H9 (cell line): ENCODE data around the gene TTC7B. TPM values are rescaled to one million over a fixed set of nuclear protein-coding genes. Genes with fewer than 3 reads are reported as not detected.
A peak's percentile ranks its signal among the peaks of the same experiment; 100 is the strongest.

Experiments used
- DNase-seq: peaks from one replicate; pipeline ENCODE4 v3.0.0-alpha.2; 2017
- H2AFZ ChIP-seq: one replicate; pipeline ENCODE4 v1.6.1; 2013; ENCODE audit warnings: mild to moderate bottlenecking, low read length, control low read depth, moderate library complexity
- H2AK5ac ChIP-seq: 2 replicates; pipeline ENCODE4 v1.6.1; 2013; ENCODE audit warnings: low read length, control low read depth, mixed read lengths; ENCODE audit not compliant: insufficient read length
- H2BK120ac ChIP-seq: one replicate; pipeline ENCODE4 v1.6.1; 2013; ENCODE audit warnings: low read depth, mild to moderate bottlenecking, low read length, control low read depth, inconsistent platforms; ENCODE audit not compliant: poor library complexity, severe bottlenecking
- H2BK12ac ChIP-seq: 2 replicates; pipeline ENCODE4 v1.6.1; 2013; ENCODE audit warnings: low read length, control low read depth, mixed read lengths, low read depth; ENCODE audit not compliant: insufficient read length
- H2BK15ac ChIP-seq: 2 replicates; pipeline ENCODE4 v1.6.1; 2013; ENCODE audit warnings: low read depth, low read length, control low read depth
- H2BK20ac ChIP-seq: one replicate; pipeline ENCODE4 v1.6.1; 2013; ENCODE audit warnings: low read depth, mild to moderate bottlenecking, low read length, control low read depth, inconsistent platforms; ENCODE audit not compliant: poor library complexity, severe bottlenecking
- H2BK5ac ChIP-seq: 2 replicates; pipeline ENCODE4 v1.6.1; 2013; ENCODE audit warnings: low read length, control low read depth, mixed read lengths; ENCODE audit not compliant: insufficient read length
- H3K14ac ChIP-seq: 2 replicates; pipeline ENCODE4 v1.6.1; 2013; ENCODE audit warnings: low read length, control low read depth; ENCODE audit not compliant: insufficient read depth
- H3K18ac ChIP-seq: 2 replicates; pipeline ENCODE4 v1.6.1; 2013; ENCODE audit warnings: low read depth, mild to moderate bottlenecking, mixed read lengths, low read length, control low read depth; ENCODE audit not compliant: insufficient read length
- H3K23ac ChIP-seq: 2 replicates; pipeline ENCODE4 v1.6.1; 2013; ENCODE audit warnings: low read length, control low read depth, mixed read lengths, low read depth; ENCODE audit not compliant: insufficient read length
- H3K23me2 ChIP-seq: 2 replicates; pipeline ENCODE4 v1.6.1; 2013; ENCODE audit warnings: low read depth, mild to moderate bottlenecking, mixed read lengths, low read length, control low read depth; ENCODE audit not compliant: insufficient read length, poor library complexity, severe bottlenecking
- H3K27ac ChIP-seq: 2 replicates; pipeline ENCODE4 v1.5.1; 2013; ENCODE audit warnings: low read length, control low read depth, mixed read lengths, low read depth; ENCODE audit not compliant: insufficient read length
- H3K27me3 ChIP-seq: 2 replicates; pipeline ENCODE4 v1.6.1; 2013; ENCODE audit warnings: low read length, control low read depth, inconsistent platforms; ENCODE audit not compliant: insufficient read depth
- H3K4ac ChIP-seq: 2 replicates; pipeline ENCODE4 v1.6.1; 2013; ENCODE audit warnings: low read depth, mild to moderate bottlenecking, control low read depth, inconsistent platforms, low read length, moderate library complexity
- H3K4me1 ChIP-seq: 2 replicates; pipeline ENCODE4 v1.6.1; 2013; ENCODE audit warnings: low read length, control low read depth, inconsistent platforms; ENCODE audit not compliant: insufficient read depth
- H3K4me2 ChIP-seq: 2 replicates; pipeline ENCODE4 v1.6.1; 2013; ENCODE audit warnings: low read length, control low read depth, mixed read lengths; ENCODE audit not compliant: insufficient read length, insufficient read depth
- H3K56ac ChIP-seq: 2 replicates; pipeline ENCODE4 v1.6.1; 2013; ENCODE audit warnings: low read depth, mild to moderate bottlenecking, mixed read lengths, low read length, control low read depth; ENCODE audit not compliant: insufficient read length
- H3K79me1 ChIP-seq: 2 replicates; pipeline ENCODE4 v1.6.1; 2013; ENCODE audit warnings: low read depth, mild to moderate bottlenecking, moderate library complexity, low read length, control low read depth, inconsistent platforms; ENCODE audit not compliant: insufficient read depth, poor library complexity, severe bottlenecking
- H3K79me2 ChIP-seq: 2 replicates; pipeline ENCODE4 v1.6.1; 2013; ENCODE audit warnings: low read length, control low read depth, inconsistent platforms; ENCODE audit not compliant: insufficient read depth
- H3K9ac ChIP-seq: 2 replicates; pipeline ENCODE4 v1.6.1; 2013; ENCODE audit warnings: low read length, control low read depth, mixed read lengths; ENCODE audit not compliant: insufficient read length; ENCODE audit errors: extremely low read depth
- H3K9me3 ChIP-seq: one replicate; pipeline ENCODE4 v1.6.1; 2013; ENCODE audit warnings: low read depth, low read length, inconsistent platforms; ENCODE audit not compliant: control insufficient read depth
- H3T11ph ChIP-seq: one replicate; pipeline ENCODE4 v1.6.1; 2013; ENCODE audit warnings: mild to moderate bottlenecking, low read length, control low read depth, inconsistent platforms
- H4K20me1 ChIP-seq: one replicate; pipeline ENCODE4 v1.6.1; 2013; ENCODE audit not compliant: control insufficient read depth, insufficient read length, insufficient read depth
- H4K5ac ChIP-seq: 2 replicates; pipeline ENCODE4 v1.6.1; 2013; ENCODE audit warnings: low read depth, mild to moderate bottlenecking, mixed read lengths, low read length, control low read depth; ENCODE audit not compliant: insufficient read length
- H4K8ac ChIP-seq: replicated peaks from 2 replicates; pipeline ENCODE4 v1.6.1; 2013; ENCODE audit warnings: low read length, control low read depth, mixed read lengths, low read depth; ENCODE audit not compliant: insufficient read length
- H4K91ac ChIP-seq: 2 replicates; pipeline ENCODE4 v1.6.1; 2013; ENCODE audit warnings: low read depth, mild to moderate bottlenecking, moderate library complexity, mixed read lengths, low read length, control low read depth; ENCODE audit not compliant: insufficient read length
- H3K27ac Mint-ChIP-seq, 3 experiments: 2 replicates in 2 of 3; 3 replicates in 1 of 3; pipeline ENCODE4 v1.8.0; 2020 to 2021; ENCODE audit warnings: mixed read lengths in 3 of 3, mild to moderate bottlenecking in 1 of 3, moderate library complexity in 1 of 3
- H3K27me3 Mint-ChIP-seq: 2 replicates; pipeline ENCODE4 v1.8.0; 2021; ENCODE audit warnings: low read depth, mild to moderate bottlenecking, moderate library complexity, mixed read lengths
- H3K36me3 Mint-ChIP-seq, 3 experiments: 2 replicates in 2 of 3; 3 replicates in 1 of 3; pipeline ENCODE4 v1.8.0; 2020 to 2021; ENCODE audit warnings: low read depth in 3 of 3, mixed read lengths in 3 of 3; ENCODE audit not compliant: insufficient read depth in 1 of 3
- H3K4me1 Mint-ChIP-seq, 2 experiments: 2 replicates each; pipeline ENCODE4 v1.8.0; 2020; ENCODE audit warnings: mixed read lengths in 2 of 2
- H3K4me3 Mint-ChIP-seq, 2 experiments: 2 replicates in 1 of 2; 3 replicates in 1 of 2; pipeline ENCODE4 v1.8.0; 2020 to 2021; ENCODE audit warnings: mild to moderate bottlenecking in 2 of 2, mixed read lengths in 2 of 2, moderate library complexity in 1 of 2
- H3K9me3 Mint-ChIP-seq, 2 experiments: 2 replicates in 1 of 2; 3 replicates in 1 of 2; pipeline ENCODE4 v1.8.0; 2020; ENCODE audit warnings: mild to moderate bottlenecking in 2 of 2, mixed read lengths in 2 of 2, moderate library complexity in 1 of 2
- CTCF ChIP-seq: fragments of 200-600 bp; sonication (generic); conservative IDR thresholded peaks from 3 replicates; pipeline ENCODE4 v1.8.0; 2021; ENCODE audit warnings: antibody characterized with exemption, mild to moderate bottlenecking
- WGBS: extraction: QIAGEN DNeasy Blood & Tissue Kit; methylation state at CpG from one replicate; pipeline ENCODE4 v1.1.7; 2013; ENCODE audit warnings: missing lambda C conversion rate, low lambda C conversion rate, mixed read lengths; ENCODE audit not compliant: insufficient read length; ENCODE audit errors: extremely low coverage; 5-methylcytosine and 5-hydroxymethylcytosine counted together
- total RNA-seq: library from RNA; stranded (reverse); gene quantifications from 2 replicates; pipeline ENCODE4 v1.2.1, GENCODE V29; 2021

TTC7B gene
- total RNA-seq, 1 experiment from 2014 or later, result 33.7 TPM

GRCh38 chr14:90604356-90604755 is 211.9 kb downstream of the TTC7B start:
- H3K18ac ChIP-seq, result no peak overlapping the region
- H3K4ac ChIP-seq, result no peak overlapping the region
- Mint-ChIP-seq H3K27me3 (no peaks in the 10 kb centered on the region), H3K27ac (peak overlapping the region in 2 of 3 experiments; percentile 5 to 93; a peak in 4 of 7 replicates), H3K9me3 (no peaks in the 10 kb centered on the region), H3K4me1 (peaks cover 78 to 90% of the 10 kb centered on the region in 2 experiments), H3K36me3 (no peaks in the 10 kb centered on the region), H3K4me3 (no peak overlapping the region)
- H3K23me2 ChIP-seq, result no peaks in the 10 kb centered on the region
- H2BK12ac ChIP-seq, result no peak overlapping the region
- H3K4me2 ChIP-seq, result no peak overlapping the region
- no CpG with 5 or more reads among the region's 6 CpGs for WGBS
- no peaks in the 10 kb centered on the region for H3K79me1 ChIP-seq
- no peak overlapping the region for H2BK120ac ChIP-seq
- H3K9ac ChIP-seq, result no peak overlapping the region
- H2BK5ac ChIP-seq, result no peak overlapping the region
- no peak overlapping the region for H4K91ac ChIP-seq
- no peak overlapping the region for H3K56ac ChIP-seq
- no peak overlapping the region for H2BK15ac ChIP-seq
- no peaks in the 10 kb centered on the region for H4K20me1 ChIP-seq
- H4K5ac ChIP-seq, result no peak overlapping the region
- no peak overlapping the region for H2AFZ ChIP-seq
- no peak for DNase-seq
- H4K8ac ChIP-seq, result no peak overlapping the region
- peaks cover 3% of the 10 kb centered on the region; the same call in 1 of the 2 replicates for H3K4me1 ChIP-seq
- no peak overlapping the region for H2BK20ac ChIP-seq
- H3K9me3 ChIP-seq, result no peaks in the 10 kb centered on the region
- H3K27ac ChIP-seq, result no peak overlapping the region
- no peak for TF ChIP-seq CTCF
- no peak overlapping the region for H3T11ph ChIP-seq
- H3K14ac ChIP-seq, result no peak overlapping the region
- H3K23ac ChIP-seq, result no peak overlapping the region
- H3K79me2 ChIP-seq, result no peaks in the 10 kb centered on the region
- no peak overlapping the region for H2AK5ac ChIP-seq
- H3K27me3 ChIP-seq, result no peaks in the 10 kb centered on the region
